ENCODE measurements around the gene VTI1A. TPM values are rescaled to one million over a fixed set of nuclear protein-coding genes. Genes with fewer than 3 reads are reported as not detected.

The VTI1A gene
- total RNA-seq, 1 donor from 2014 or later, result 30.1 TPM

DNA sequence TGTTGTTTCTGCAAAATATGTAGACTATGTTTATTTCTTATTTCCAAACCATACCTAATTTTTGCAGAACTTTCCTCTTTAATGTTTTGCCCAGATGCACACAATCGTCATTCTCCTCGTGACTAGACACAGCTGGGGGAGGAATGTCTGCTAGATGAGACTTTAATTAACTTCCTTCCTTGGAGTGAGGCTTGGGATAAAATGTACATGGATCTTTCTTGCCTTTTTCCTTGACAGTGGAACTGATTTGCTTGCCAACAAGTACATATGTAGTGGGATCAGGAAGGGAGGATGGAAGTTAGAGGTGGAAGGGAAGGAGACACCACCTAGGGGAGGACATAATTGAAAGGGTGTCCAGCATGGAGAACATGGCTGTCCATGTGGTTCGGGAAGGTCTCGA, 172.5 kb downstream of the VTI1A start:
- TF ChIP-seq CTCF (conservative IDR thresholded peaks at IDR 0.05; ENCODE audit: low read depth, low read length), result no peak

DNA sequence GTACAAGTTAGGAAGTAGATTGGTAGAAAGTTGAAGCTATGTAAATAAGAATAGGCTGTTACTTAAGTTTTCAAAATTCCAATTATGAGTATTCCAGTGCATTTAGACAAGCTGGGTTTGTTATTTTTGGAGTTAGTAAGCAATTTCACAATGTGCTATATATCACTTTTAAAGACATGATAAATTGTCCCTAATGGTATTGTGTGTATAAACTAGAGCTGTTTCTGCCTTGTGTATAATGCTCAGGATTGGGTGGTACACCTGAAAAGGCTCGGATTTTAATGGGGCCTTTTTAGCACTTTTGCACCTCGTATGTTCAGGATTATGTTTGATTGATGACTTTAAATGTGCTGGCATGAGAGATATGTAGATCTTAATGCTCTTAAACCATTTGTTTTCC, 175.8 kb downstream of the VTI1A start:
- no peak overlapping the region for H3K4me3 ChIP-seq (ENCODE audit: low read depth, low read length)
- no peak for TF ChIP-seq CTCF (conservative IDR thresholded peaks at IDR 0.05; ENCODE audit: low read depth, low read length)
- DNase-seq (ENCODE audit: low read depth), result no peak

More for the DNA sequence above, 172.5 kb downstream of the VTI1A start:
- H3K4me3 ChIP-seq (ENCODE audit: low read depth, low read length), result no peak overlapping the region
- no peak for DNase-seq (ENCODE audit: low read depth)

GRCh38 chr10:112624546-112625048, 177.6 kb downstream of the VTI1A start:
- TF ChIP-seq CTCF (conservative IDR thresholded peaks at IDR 0.05; ENCODE audit: low read depth, low read length), result no peak
- no peak overlapping the region for H3K4me3 ChIP-seq (ENCODE audit: low read depth, low read length)
- no peak for DNase-seq (ENCODE audit: low read depth)

- no peak overlapping the region for H3K4me3 ChIP-seq (ENCODE audit: low read depth, low read length)
- no peak for TF ChIP-seq CTCF (conservative IDR thresholded peaks at IDR 0.05; ENCODE audit: low read depth, low read length)
- DNase-seq (ENCODE audit: low read depth), result no peak
These were observed 182.1 kb downstream of the VTI1A start for GRCh38 chr10:112628951-112629609.

GRCh38 chr10:112631501-112632400, 184.7 kb downstream of the VTI1A start:
- DNase-seq (ENCODE audit: low read depth), result peak; percentile 27

More at GRCh38 chr10:112631501-112632400, 184.7 kb downstream of the VTI1A start:
- H3K4me3 ChIP-seq (ENCODE audit: low read depth, low read length), result no peak overlapping the region
- no peak for TF ChIP-seq CTCF (conservative IDR thresholded peaks at IDR 0.05; ENCODE audit: low read depth, low read length)

Measured in epithelial cell of proximal tubule (primary cell).